Subcutaneous adipose tissue (tissue), 4 donors: Measurements from ENCODE around the gene OSCAR. TPM values are rescaled to one million over a fixed set of nuclear protein-coding genes. Genes with fewer than 3 reads are reported as not detected.

ENCODE experiments used
- CTCF ChIP-seq: fragments of 450-650 bp; IDR thresholded peaks from one replicate; pipeline ENCODE4 v1.5.1; 2016; ENCODE audit warnings: low read depth, mild to moderate bottlenecking, control low read depth, antibody characterized with exemption, moderate library complexity
- total RNA-seq, 4 donors: library from RNA; depleted of rRNA; stranded (reverse); fragments of >200 nt; gene quantifications; one replicate each; pipeline ENCODE4 v1.1.0, GENCODE V29; 2016

OSCAR gene
- total RNA-seq, 4 donors from 2014 or later, result 0.75 to 21.9 (median 2.4) TPM

DNA sequence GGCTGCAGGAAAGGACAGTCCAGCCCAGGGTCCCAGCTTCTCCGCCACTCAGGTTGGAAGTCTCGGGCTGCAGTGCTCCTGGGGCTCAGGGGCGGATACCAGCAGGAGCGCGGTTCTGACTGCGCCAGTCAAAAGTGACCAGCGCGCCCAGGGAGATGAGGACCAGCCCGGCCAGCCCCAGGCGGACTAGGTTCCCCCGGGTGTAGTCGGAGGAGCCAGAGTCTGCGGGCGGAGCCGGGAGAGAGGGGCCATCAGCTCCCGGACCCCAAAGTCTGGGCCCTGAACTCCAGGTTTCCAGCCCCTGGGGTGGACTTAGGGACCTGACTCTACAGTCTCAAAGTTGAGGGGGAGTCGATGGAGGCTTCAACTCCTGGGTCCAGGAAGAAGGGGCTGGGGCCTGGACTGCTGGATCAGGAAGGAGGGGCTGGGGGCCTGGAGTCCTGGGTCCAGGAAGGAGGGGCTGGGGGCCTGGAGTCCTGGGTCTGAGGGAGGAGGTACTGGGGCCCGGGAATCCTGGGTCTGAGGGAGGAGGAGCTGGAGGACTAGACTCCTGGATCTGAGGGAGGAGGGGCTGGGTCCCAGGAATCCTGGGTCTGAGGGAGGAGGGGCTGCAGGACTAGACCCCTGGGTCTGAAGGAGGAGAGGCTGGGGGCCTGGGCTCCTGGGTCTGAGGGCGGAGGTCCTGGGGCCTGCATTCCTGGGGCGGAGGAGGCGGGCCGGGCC lies 5.3 kb downstream of the OSCAR start:
- TF ChIP-seq CTCF, result no peak

DNA sequence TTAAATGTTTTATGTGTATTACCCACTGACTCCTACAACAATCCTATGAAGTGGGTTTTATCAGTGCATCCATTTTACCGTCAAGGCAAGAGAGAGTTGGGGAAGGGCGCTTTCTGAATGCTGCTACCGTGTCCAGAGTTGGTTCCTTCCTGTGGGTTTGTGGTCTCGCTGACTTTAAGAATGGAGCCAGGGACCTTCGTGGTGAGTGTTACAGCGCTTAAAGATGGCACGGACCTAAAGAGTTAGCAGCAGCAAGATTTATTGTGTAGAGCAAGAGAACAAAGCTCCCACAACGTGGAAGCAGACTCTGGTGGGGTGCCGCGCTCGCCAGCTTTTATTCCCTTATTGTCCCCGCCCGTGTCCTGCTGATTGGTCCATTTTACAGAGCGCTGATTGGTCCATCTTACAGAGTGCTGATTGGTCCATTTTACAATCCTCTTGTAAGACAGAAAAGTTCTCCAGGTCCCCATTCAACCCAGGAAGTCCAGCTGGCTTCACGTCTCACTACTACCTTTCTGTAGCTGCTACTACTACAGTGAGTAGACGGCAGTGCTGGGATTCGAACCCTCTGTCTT lies 6.1 kb downstream of the OSCAR start:
- no peak for TF ChIP-seq CTCF

GRCh38 chr19:54084410-54084809 lies 16.2 kb downstream of the OSCAR start:
- TF ChIP-seq CTCF, result no peak

- no peak for TF ChIP-seq CTCF
Measured at GRCh38 chr19:54081032-54081431, 19.6 kb downstream of the OSCAR start, which contains the start of gene TARM1. TARM1 (minus strand) TSS chr19:54081365; CDS start chr19:54081340, 25 bp downstream.

GRCh38 chr19:54077334-54077733 lies 23.3 kb downstream of the OSCAR start:
- TF ChIP-seq CTCF, result no peak

DNA sequence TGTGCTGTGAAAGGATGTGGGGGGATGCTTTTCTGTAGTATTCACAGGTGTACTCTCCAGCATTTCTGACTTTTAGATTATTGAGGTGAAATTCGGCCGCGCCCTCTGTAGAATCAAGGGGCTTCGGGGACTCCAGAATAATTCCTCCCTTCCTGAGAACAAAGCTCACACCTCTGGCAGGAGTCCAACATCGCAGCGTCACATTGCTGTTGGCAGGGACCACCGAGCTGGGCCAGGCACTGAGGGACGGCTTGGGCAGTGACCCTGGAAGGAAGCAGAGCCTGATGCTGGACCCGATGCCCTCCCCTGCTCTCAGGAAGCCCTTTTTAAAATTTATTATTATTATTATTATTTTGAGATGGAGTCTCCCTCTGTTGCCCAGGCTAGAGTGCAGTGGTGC lies 25.8 kb downstream of the OSCAR start:
- no peak for TF ChIP-seq CTCF

GRCh38 chr19:54073829-54074228 lies 26.8 kb downstream of the OSCAR start:
- no peak for TF ChIP-seq CTCF
